Activated naive CD8-positive, alpha-beta T cell treated with anti-CD3 and anti-CD28 coated beads, Interleukin-2, amount 10 ng/mL, durations not matched to agents 7 days and 5 days (primary cell): Measurements from ENCODE around the gene MMADHC. TPM values are rescaled to one million over a fixed set of nuclear protein-coding genes. Genes with fewer than 3 reads are reported as not detected.

ENCODE experiments used
- ATAC-seq: fragments of 150-1000 bp; cut with Tn5 transposase; one replicate; pipeline ENCODE4 v1.10.0; 2021; ENCODE audit warnings: low read depth, moderate library complexity
- POLR2A ChIA-PET: fragments of 350-600 bp; sonication (Branson Sonifier 250); formaldehyde crosslinking; loops from one replicate; lab custom pipeline; 2021; ENCODE audit warnings: antibody characterized with exemption; lab: Charles Lee
- DNase-seq: peaks from one replicate; pipeline ENCODE4 v3.0.0; 2021
- H3K27ac Mint-ChIP-seq: one replicate; pipeline ENCODE4 v1.8.0; 2022; ENCODE audit warnings: mild to moderate bottlenecking, mixed read lengths
- H3K27me3 Mint-ChIP-seq: one replicate; pipeline ENCODE4 v1.8.0; 2022; ENCODE audit warnings: mild to moderate bottlenecking, moderate library complexity, mixed read lengths
- H3K36me3 Mint-ChIP-seq: one replicate; pipeline ENCODE4 v1.8.0; 2021; ENCODE audit warnings: mild to moderate bottlenecking, mixed read lengths
- H3K4me1 Mint-ChIP-seq: one replicate; pipeline ENCODE4 v1.8.0; 2021; ENCODE audit warnings: mixed read lengths
- H3K4me3 Mint-ChIP-seq: one replicate; pipeline ENCODE4 v1.8.0; 2022; ENCODE audit warnings: mild to moderate bottlenecking, moderate library complexity, mixed read lengths
- H3K9me3 Mint-ChIP-seq: one replicate; pipeline ENCODE4 v1.8.0; 2021; ENCODE audit warnings: mixed read lengths
- total RNA-seq, 2 experiments: library from RNA; stranded (reverse); gene quantifications; one replicate each; pipeline ENCODE4 v1.2.3, GENCODE V29; 2021

The MMADHC gene
- total RNA-seq, 2 experiments from 2014 or later: 75.8 to 82.2 TPM

GRCh38 chr2:149559341-149560068 lies 28.1 kb downstream of the MMADHC start:
- H3K36me3 Mint-ChIP-seq: no peaks in the 10 kb centered on the region
- H3K4me1 Mint-ChIP-seq: no peaks in the 10 kb centered on the region
- DNase-seq (no peak), ATAC-seq (no peak)
- H3K27me3 Mint-ChIP-seq: peaks cover 8% of the 10 kb centered on the region
- H3K9me3 Mint-ChIP-seq: no peaks in the 10 kb centered on the region
- no peak overlapping the region for H3K4me3 Mint-ChIP-seq
- H3K27ac Mint-ChIP-seq: no peak overlapping the region
- POLR2A ChIA-PET: no interaction called here

DNA sequence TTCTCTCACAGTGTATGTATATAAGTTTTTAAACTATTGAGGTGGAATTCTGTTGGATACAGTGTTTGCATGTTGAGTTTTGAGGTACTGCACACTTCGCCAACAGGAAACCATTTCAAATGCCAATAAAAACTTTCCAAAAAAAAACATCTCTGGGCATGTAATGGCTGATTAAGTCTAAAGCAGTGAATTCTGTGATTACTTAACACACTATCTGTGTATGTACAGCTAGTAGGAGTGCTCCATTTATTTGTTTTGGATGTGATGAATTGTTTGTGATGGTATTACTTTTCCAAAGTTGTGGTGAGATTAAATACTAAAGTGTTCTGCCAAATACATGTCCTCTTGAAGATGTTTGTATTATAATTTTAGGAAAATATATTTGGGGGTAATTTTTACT lies 31.1 kb downstream of the MMADHC start:
- Mint-ChIP-seq H3K27me3 (peaks cover 11% of the 10 kb centered on the region), H3K4me3 (no peak overlapping the region), H3K9me3 (no peaks in the 10 kb centered on the region), H3K27ac (no peak overlapping the region), H3K36me3 (no peaks in the 10 kb centered on the region), H3K4me1 (no peaks in the 10 kb centered on the region)
- ATAC-seq (no peak), DNase-seq (no peak)
- POLR2A ChIA-PET: no interaction called here

DNA sequence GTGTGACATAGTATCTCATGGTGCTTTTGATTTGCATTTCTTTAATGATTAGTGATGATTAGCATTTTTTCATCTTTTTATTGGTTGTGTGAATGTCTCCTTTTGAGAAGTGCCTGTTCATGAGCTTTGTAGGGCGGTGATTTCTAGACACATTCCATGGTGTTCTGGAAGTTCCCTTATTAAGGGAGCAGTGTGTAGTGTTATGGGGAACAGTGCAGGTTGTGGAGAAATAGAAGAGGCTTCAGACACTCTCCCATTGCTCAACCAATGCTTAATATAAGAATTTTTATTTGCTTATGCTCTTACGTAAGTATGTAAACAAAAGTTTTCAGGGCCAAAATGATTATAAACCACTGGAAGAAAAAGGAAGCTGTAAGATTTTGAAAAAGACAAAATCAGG lies 34.7 kb downstream of the MMADHC start:
- H3K27ac Mint-ChIP-seq: no peak overlapping the region
- ATAC-seq (no peak), DNase-seq (no peak)
- H3K27me3 Mint-ChIP-seq: peaks cover 5% of the 10 kb centered on the region
- POLR2A ChIA-PET: no interaction called here
- peaks cover 2% of the 10 kb centered on the region for H3K9me3 Mint-ChIP-seq
- H3K4me1 Mint-ChIP-seq: no peaks in the 10 kb centered on the region
- no peak overlapping the region for H3K4me3 Mint-ChIP-seq
- H3K36me3 Mint-ChIP-seq: no peaks in the 10 kb centered on the region

DNA sequence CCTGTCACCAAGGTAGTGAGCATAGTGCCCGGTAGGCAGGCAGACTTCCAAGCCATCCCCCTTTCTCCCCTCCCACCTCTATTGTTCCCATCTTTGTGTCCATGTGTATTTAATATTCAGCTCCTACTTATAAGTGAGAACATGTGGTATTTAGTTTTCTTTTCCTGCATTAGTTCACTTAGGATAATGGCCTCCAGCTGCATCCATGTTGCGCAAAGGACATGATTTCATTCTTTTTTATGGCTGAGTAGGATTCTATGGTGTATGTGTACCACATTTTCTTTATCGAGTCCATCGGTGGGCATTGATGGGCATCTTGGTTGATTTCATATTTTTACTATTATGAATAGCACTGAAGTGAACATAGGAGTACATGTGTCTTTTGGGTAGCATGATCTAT lies 35.3 kb downstream of the MMADHC start:
- POLR2A ChIA-PET: no interaction called here
- H3K4me1 Mint-ChIP-seq: no peaks in the 10 kb centered on the region
- H3K9me3 Mint-ChIP-seq: peaks cover 2% of the 10 kb centered on the region
- H3K4me3 Mint-ChIP-seq: no peak overlapping the region
- peaks cover 3% of the 10 kb centered on the region for H3K27me3 Mint-ChIP-seq
- no peak overlapping the region for H3K27ac Mint-ChIP-seq
- no peak for DNase-seq
- no peaks in the 10 kb centered on the region for H3K36me3 Mint-ChIP-seq
- ATAC-seq: no peak

DNA sequence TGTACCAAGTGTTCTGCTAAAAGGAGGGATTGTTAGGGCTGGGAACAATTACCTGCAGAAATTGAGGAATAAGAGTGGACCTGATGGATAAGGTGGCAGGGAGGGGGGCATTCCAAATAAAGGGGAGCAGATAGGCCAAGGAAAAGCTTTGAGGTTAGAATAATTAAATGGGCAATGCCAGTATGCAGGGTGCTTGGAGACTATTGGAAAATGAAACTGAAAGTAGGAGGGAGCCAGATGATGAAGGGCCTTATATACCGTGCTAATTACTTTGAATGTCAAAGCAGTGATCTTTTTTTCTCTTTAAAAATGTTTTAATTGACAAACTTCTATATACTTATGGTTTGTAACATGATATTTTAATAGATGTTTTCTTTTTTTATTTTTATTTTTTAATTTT lies 42.9 kb downstream of the MMADHC start:
- Mint-ChIP-seq H3K36me3 (no peaks in the 10 kb centered on the region), H3K4me3 (peak overlapping the region; percentile 71), H3K4me1 (peaks cover 3% of the 10 kb centered on the region), H3K27ac (peak overlapping the region; percentile 54), H3K27me3 (no peaks in the 10 kb centered on the region), H3K9me3 (peaks cover 7% of the 10 kb centered on the region)
- POLR2A ChIA-PET: no interaction called here
- DNase-seq: no peak
- ATAC-seq: peak; percentile 71

GRCh38 chr2:149543845-149544244 lies 43.7 kb downstream of the MMADHC start:
- Mint-ChIP-seq H3K36me3 (no peaks in the 10 kb centered on the region), H3K4me3 (no peak overlapping the region), H3K27me3 (no peaks in the 10 kb centered on the region), H3K9me3 (peaks cover 7% of the 10 kb centered on the region), H3K27ac (no peak overlapping the region), H3K4me1 (peaks cover 3% of the 10 kb centered on the region)
- POLR2A ChIA-PET: no interaction called here
- DNase-seq (no peak), ATAC-seq (no peak)

GRCh38 chr2:149540138-149540537 lies 47.4 kb downstream of the MMADHC start:
- ATAC-seq (no peak), DNase-seq (no peak)
- H3K4me1 Mint-ChIP-seq: peaks cover 15% of the 10 kb centered on the region
- H3K36me3 Mint-ChIP-seq: peaks cover 2% of the 10 kb centered on the region
- H3K4me3 Mint-ChIP-seq: no peak overlapping the region
- H3K27ac Mint-ChIP-seq: no peak overlapping the region
- POLR2A ChIA-PET: no interaction called here
- H3K27me3 Mint-ChIP-seq: no peaks in the 10 kb centered on the region
- peaks cover 7% of the 10 kb centered on the region for H3K9me3 Mint-ChIP-seq

GRCh38 chr2:149538138-149538833 lies 49.3 kb downstream of the MMADHC start:
- Mint-ChIP-seq H3K27me3 (no peaks in the 10 kb centered on the region), H3K4me1 (peaks cover 12% of the 10 kb centered on the region), H3K4me3 (no peak overlapping the region), H3K9me3 (peaks cover 2% of the 10 kb centered on the region), H3K27ac (no peak overlapping the region), H3K36me3 (peaks cover 2% of the 10 kb centered on the region)
- POLR2A ChIA-PET: no interaction called here
- no peak for ATAC-seq
- no peak for DNase-seq

GRCh38 chr2:149537092-149537726 lies 50.4 kb downstream of the MMADHC start:
- H3K4me1 Mint-ChIP-seq: peaks cover 12% of the 10 kb centered on the region
- POLR2A ChIA-PET: no interaction called here
- peak overlapping the region; percentile 54 for H3K4me3 Mint-ChIP-seq
- peak overlapping the region; percentile 67 for H3K27ac Mint-ChIP-seq
- peak; percentile 92 for ATAC-seq
- no peak for DNase-seq
- H3K36me3 Mint-ChIP-seq: peaks cover 2% of the 10 kb centered on the region
- H3K9me3 Mint-ChIP-seq: peaks cover 2% of the 10 kb centered on the region
- H3K27me3 Mint-ChIP-seq: no peaks in the 10 kb centered on the region

DNA sequence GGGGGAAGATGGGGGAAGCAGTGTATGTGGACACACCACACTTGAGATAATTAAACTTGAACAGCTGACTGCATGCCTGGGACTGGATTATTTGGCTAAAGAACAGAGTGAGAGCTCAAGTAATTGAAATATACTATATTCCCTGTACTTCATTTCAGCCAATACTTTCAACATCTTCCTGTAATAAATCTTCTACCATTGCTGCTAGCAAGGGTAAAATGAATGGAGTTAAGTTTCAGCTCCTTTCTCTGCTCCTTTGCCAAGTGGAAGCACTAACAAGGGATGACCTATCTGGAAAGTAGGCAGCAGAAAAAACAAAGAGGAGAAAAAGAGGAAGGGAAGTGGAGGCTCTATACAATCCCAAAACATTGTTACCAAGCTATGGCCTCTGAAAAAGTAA lies 50.9 kb downstream of the MMADHC start:
- POLR2A ChIA-PET: no interaction called here
- H3K27ac Mint-ChIP-seq: peak overlapping the region; percentile 67
- no peak for ATAC-seq
- H3K4me1 Mint-ChIP-seq: peaks cover 12% of the 10 kb centered on the region
- no peaks in the 10 kb centered on the region for H3K27me3 Mint-ChIP-seq
- H3K4me3 Mint-ChIP-seq: peak overlapping the region; percentile 54
- no peak for DNase-seq
- H3K9me3 Mint-ChIP-seq: peaks cover 2% of the 10 kb centered on the region
- H3K36me3 Mint-ChIP-seq: peaks cover 2% of the 10 kb centered on the region

GRCh38 chr2:149534674-149535073 lies 52.9 kb downstream of the MMADHC start:
- Mint-ChIP-seq H3K27me3 (peaks cover 4% of the 10 kb centered on the region), H3K4me1 (peaks cover 12% of the 10 kb centered on the region), H3K9me3 (peaks cover 2% of the 10 kb centered on the region), H3K36me3 (peaks cover 2% of the 10 kb centered on the region), H3K4me3 (no peak overlapping the region), H3K27ac (no peak overlapping the region)
- no peak for ATAC-seq
- POLR2A ChIA-PET: no interaction called here
- DNase-seq: no peak

GRCh38 chr2:149528983-149529382 lies 58.6 kb downstream of the MMADHC start:
- POLR2A ChIA-PET: no interaction called here
- Mint-ChIP-seq H3K4me1 (no peaks in the 10 kb centered on the region), H3K9me3 (no peaks in the 10 kb centered on the region), H3K27me3 (peaks cover 14% of the 10 kb centered on the region), H3K4me3 (no peak overlapping the region), H3K27ac (no peak overlapping the region), H3K36me3 (no peaks in the 10 kb centered on the region)
- ATAC-seq (no peak), DNase-seq (no peak)

GRCh38 chr2:149527998-149528755 lies 59.4 kb downstream of the MMADHC start:
- no peak overlapping the region for H3K27ac Mint-ChIP-seq
- DNase-seq: no peak

More at GRCh38 chr2:149527998-149528755, 59.4 kb downstream of the MMADHC start:
- no peak for ATAC-seq
- no peaks in the 10 kb centered on the region for H3K4me1 Mint-ChIP-seq
- no peak overlapping the region for H3K4me3 Mint-ChIP-seq
- H3K27me3 Mint-ChIP-seq: peaks cover 17% of the 10 kb centered on the region
- H3K9me3 Mint-ChIP-seq: no peaks in the 10 kb centered on the region
- POLR2A ChIA-PET: no interaction called here
- no peaks in the 10 kb centered on the region for H3K36me3 Mint-ChIP-seq
